Spinal cord (tissue), 10 donors: Measurements from ENCODE around the gene NPW. TPM values are rescaled to one million over a fixed set of nuclear protein-coding genes. Genes with fewer than 3 reads are reported as not detected.

Experiments used
- DNase-seq, 6 donors: peaks; one replicate each; pipeline versions ENCODE4 v3.0.0 to v3.0.0-alpha.2; 2013 to 2015; ENCODE audit warnings: low spot score in 6 of 6, low read depth in 4 of 6
- H3K27ac ChIP-seq: one replicate; pipeline ENCODE4 v1.5.1; 2013; ENCODE audit warnings: low read depth, low read length, control low read depth
- H3K27me3 ChIP-seq: one replicate; pipeline ENCODE4 v1.6.1; 2013; ENCODE audit warnings: low read length; ENCODE audit not compliant: control insufficient read depth, insufficient read depth
- H3K36me3 ChIP-seq: one replicate; pipeline ENCODE4 v1.6.1; 2013; ENCODE audit warnings: low read length; ENCODE audit not compliant: control insufficient read depth, insufficient read depth
- H3K4me1 ChIP-seq: one replicate; pipeline ENCODE4 v1.6.1; 2013; ENCODE audit warnings: low read length; ENCODE audit not compliant: control insufficient read depth, insufficient read depth
- H3K4me3 ChIP-seq: one replicate; pipeline ENCODE4 v1.5.1; 2013; ENCODE audit warnings: low read depth, low read length, control low read depth
- H3K9me3 ChIP-seq: one replicate; pipeline ENCODE4 v1.6.1; 2013; ENCODE audit warnings: low read length; ENCODE audit not compliant: control insufficient read depth, insufficient read depth
- WGBS: methylation state at CpG from one replicate; pipeline ENCODE4 v1.1.5; 2013; ENCODE audit warnings: missing lambda C conversion rate; ENCODE audit not compliant: insufficient coverage; 5-methylcytosine and 5-hydroxymethylcytosine counted together
- polyA plus RNA-seq, 2 donors: library from polyadenylated mRNA; unstranded; fragments of 120-200 nt; gene quantifications; one replicate each; pipeline ENCODE4 v1.2.1, GENCODE V29; 2013; ENCODE audit not compliant: insufficient read length in 2 of 2
- total RNA-seq, 2 donors: library from RNA; depleted of rRNA in 1 of 2; stranded (reverse); fragments of 120-200 nt in 1 of 2; fragments of >200 nt in 1 of 2; gene quantifications; one replicate each; pipeline versions ENCODE4 v1.2.3 to v1.2.4, GENCODE V29; 2013 to 2014
- donor health status: healthy.

NPW gene
- total and polyA plus RNA-seq, 4 donors = 0.20 to 4.9 (median 1.4) TPM

- 7% methylated on average over 56 of the region's 58 CpGs for WGBS
- DNase-seq = no peak
- H3K27me3 ChIP-seq = peaks cover 34% of the 10 kb centered on the region
- H3K27ac ChIP-seq = no peak overlapping the region
- peaks cover 70% of the 10 kb centered on the region for H3K4me1 ChIP-seq
- peak overlapping the region; percentile 61 for H3K4me3 ChIP-seq
- peaks cover 43% of the 10 kb centered on the region for H3K36me3 ChIP-seq
- H3K9me3 ChIP-seq = no peaks in the 10 kb centered on the region
Observed at GRCh38 chr16:1984347-1985225, 35.0 kb upstream of the NPW start.

DNA sequence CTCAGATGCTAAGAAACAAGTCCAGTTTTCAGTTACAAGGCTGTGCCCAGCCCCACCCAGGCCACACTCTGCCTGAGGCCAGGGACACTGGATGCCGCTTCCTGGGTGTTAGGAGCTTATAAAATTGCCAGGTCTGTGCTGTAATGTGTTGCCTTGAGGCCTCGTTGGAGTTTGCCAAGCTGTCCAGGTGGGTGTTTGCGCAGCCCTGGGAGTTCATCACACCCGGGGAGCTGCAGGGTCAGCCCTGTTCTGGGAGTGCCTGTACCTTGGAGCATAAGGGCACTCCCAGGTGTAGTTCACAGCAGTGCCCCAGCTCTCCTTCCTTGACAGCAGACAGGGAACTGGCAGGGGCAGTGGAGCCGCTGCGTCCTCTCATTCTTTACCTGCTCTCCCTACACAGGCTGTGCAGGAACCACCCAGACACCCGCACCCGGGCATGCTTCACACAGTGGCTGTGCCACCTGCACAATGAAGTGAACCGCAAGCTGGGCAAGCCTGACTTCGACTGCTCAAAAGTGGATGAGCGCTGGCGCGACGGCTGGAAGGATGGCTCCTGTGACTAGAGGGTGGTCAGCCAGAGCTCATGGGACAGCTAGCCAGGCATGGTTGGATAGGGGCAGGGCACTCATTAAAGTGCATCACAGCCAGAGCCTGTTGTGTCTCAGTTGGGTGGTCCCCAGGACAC lies 34.0 kb upstream of the NPW start:
- no peak overlapping the region for H3K27ac ChIP-seq
- H3K27me3 ChIP-seq = peaks cover 29% of the 10 kb centered on the region
- peaks cover 34% of the 10 kb centered on the region for H3K36me3 ChIP-seq
- H3K4me1 ChIP-seq = peaks cover 66% of the 10 kb centered on the region
- no peak for DNase-seq
- H3K4me3 ChIP-seq = no peak overlapping the region
- H3K9me3 ChIP-seq = no peaks in the 10 kb centered on the region
- 97% methylated on average over 14 of the region's 14 CpGs for WGBS

DNA sequence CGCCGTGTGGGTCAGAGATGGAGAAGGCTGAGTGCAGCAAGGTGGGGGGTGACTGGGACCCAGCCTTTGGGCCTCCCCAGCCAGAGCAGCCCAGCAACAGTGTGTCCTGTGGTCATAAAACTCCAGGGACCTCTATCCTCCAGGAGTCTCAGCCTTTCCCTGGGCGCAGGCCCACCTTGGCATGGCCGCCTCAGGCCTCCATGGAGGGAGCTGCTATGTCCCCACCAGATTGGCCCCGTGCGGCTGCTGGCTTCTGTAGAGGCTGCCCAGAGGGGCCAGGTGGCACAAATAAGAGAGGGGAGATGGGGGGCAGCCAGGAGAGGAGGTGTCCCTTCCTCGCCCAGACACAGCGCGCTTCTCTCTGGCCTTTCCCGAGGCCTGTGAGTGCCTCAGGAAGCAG lies 32.4 kb upstream of the NPW start:
- Histone ChIP-seq H3K36me3 (peaks cover 32% of the 10 kb centered on the region), H3K4me3 (no peak overlapping the region), H3K4me1 (peaks cover 64% of the 10 kb centered on the region), H3K27ac (no peak overlapping the region), H3K27me3 (peaks cover 32% of the 10 kb centered on the region), H3K9me3 (no peaks in the 10 kb centered on the region)
- WGBS = 86% methylated on average over 5 of the region's 10 CpGs
- no peak for DNase-seq

DNA sequence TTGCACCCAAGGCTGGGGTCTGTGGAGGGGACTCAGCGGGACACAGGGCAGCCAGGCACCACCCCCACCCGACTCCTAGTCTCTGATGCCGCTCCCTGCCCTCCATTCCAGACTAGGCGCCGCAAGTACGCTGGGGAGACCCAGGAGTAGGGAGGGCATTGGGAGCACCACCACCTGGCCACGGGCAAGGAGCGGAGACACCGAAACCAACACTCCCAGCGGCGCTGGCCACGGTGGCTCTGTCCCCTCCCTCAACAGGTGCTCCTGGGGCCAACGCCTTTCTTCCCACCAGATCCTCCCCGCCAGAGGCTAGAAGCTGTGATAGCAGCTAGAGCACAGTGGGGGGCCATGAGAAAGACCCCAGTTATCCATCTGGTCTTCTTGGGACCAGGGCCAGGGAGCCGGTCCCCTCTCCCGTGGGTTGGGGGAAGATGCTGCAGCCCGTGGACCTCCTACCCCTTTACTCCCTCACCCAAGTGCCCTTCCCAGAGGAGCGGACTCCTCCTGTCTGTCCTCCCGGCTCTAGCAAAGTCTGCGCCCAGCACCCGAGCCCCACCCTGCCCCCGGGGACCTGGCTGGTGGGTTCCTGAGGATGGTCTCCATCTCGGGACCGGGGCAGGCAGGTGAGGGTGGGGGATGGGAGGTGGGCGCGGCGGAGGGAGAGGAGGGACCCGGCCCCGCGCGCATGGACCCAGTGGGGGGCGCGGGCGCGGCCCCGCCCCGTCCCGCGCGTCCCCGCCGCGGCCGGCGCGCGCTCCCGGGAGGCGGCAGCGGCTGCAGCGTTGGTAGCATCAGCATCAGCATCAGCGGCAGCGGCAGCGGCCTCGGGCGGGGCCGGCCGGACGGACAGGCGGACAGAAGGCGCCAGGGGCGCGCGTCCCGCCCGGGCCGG lies 30.1 kb upstream of the NPW start, which contains the start of gene SYNGR3:
Gene SYNGR3 (plus strand): TSS at position 762 of the 892 bp plus-strand sequence. CDS start 133 bp downstream, outside the sequence.
- peaks cover 56% of the 10 kb centered on the region for H3K4me1 ChIP-seq
- under 1% methylated on average over 63 of the region's 67 CpGs for WGBS
- no peak within 1 kb of the TSS for H3K27ac ChIP-seq
- peaks cover 46% of the 10 kb centered on the region for H3K36me3 ChIP-seq
- H3K27me3 ChIP-seq = peaks cover 32% of the 10 kb centered on the region
- DNase-seq = peak in 2 of 6 donors; percentile 29 to 36
- peak within 1 kb of the TSS; percentile 31 for H3K4me3 ChIP-seq
- H3K9me3 ChIP-seq = no peaks in the 10 kb centered on the region

DNA sequence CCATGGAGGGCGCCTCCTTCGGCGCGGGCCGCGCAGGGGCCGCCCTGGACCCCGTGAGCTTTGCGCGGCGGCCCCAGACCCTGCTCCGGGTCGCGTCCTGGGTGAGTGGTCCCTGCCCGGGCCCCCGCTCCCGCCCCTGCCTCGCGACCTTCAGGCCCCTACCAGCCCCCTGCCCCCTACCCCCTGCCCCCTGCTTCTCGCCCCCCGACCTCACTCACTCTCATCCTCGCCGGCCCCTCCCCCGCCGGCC lies 29.6 kb upstream of the NPW start:
- WGBS = under 1% methylated on average over 15 of the region's 25 CpGs
- peaks cover 47% of the 10 kb centered on the region for H3K36me3 ChIP-seq
- H3K27me3 ChIP-seq = peaks cover 32% of the 10 kb centered on the region
- no peak overlapping the region for H3K27ac ChIP-seq
- no peaks in the 10 kb centered on the region for H3K9me3 ChIP-seq
- peaks cover 50% of the 10 kb centered on the region for H3K4me1 ChIP-seq
- H3K4me3 ChIP-seq = peak overlapping the region; percentile 31
- DNase-seq = no peak

- no peak overlapping the region for H3K27ac ChIP-seq
- peaks cover 45% of the 10 kb centered on the region for H3K36me3 ChIP-seq
- WGBS = 2% methylated on average over 41 of the region's 50 CpGs
- peaks cover 45% of the 10 kb centered on the region for H3K4me1 ChIP-seq
- peaks cover 32% of the 10 kb centered on the region for H3K27me3 ChIP-seq
- peak overlapping the region; percentile 31 for H3K4me3 ChIP-seq
- H3K9me3 ChIP-seq = no peaks in the 10 kb centered on the region
- peak in 2 of 6 donors; percentile 28 to 67 for DNase-seq
Observed at GRCh38 chr16:1990351-1991134, 29.0 kb upstream of the NPW start.

DNA sequence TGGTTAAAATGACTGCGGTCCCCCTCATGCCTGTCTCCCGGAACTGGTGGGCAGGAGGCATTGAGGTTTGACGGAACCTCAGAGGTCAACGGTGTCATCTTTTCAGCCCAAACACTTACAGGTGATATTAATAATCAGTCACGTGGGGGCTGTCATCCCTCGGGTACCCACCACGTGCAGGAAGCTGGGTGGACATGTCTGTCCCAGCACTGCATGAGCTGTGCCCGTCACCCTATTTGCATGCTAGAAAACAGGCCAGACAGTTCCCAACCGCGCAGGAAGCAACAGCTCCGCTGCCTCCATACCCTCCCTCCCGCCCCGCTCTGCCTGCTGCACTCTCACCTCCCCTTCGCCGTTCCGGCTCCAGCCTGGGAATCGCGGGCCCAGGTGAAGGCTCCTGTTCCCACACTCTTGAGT lies 28.4 kb upstream of the NPW start:
- no peak overlapping the region for H3K27ac ChIP-seq
- peak overlapping the region; percentile 31 for H3K4me3 ChIP-seq

GRCh38 chr16:1991588-1991947 lies 28.0 kb upstream of the NPW start:
- Histone ChIP-seq H3K36me3 (peaks cover 43% of the 10 kb centered on the region), H3K4me1 (peaks cover 37% of the 10 kb centered on the region), H3K27me3 (peaks cover 32% of the 10 kb centered on the region), H3K9me3 (no peaks in the 10 kb centered on the region), H3K27ac (no peak overlapping the region), H3K4me3 (no peak overlapping the region)
- no peak for DNase-seq
- 9% methylated on average over 22 of the region's 22 CpGs for WGBS

More for the DNA sequence above, 28.4 kb upstream of the NPW start:
- Histone ChIP-seq H3K4me1 (peaks cover 39% of the 10 kb centered on the region), H3K27me3 (peaks cover 32% of the 10 kb centered on the region), H3K9me3 (no peaks in the 10 kb centered on the region), H3K36me3 (peaks cover 43% of the 10 kb centered on the region)
- DNase-seq = peak in 1 of 6 donors; percentile 19
- WGBS = 4% methylated on average over 15 of the region's 18 CpGs
